Measurements from ENCODE around the gene AGR2.

AGR2 gene

GRCh38 chr7:16759840-16760239 lies 45.0 kb downstream of the AGR2 start:
- no peak for DNase-seq (ENCODE audit: low read depth)
- no peak overlapping the region for H3K4me3 ChIP-seq (ENCODE audit: control insufficient read depth, low read depth, low read length)
- TF ChIP-seq CTCF (IDR thresholded peaks at IDR 0.05; ENCODE audit: control insufficient read depth, insufficient read depth, low read depth, low read length, missing control alignments) = no peak

GRCh38 chr7:16758631-16759611 lies 45.9 kb downstream of the AGR2 start:
- TF ChIP-seq CTCF (IDR thresholded peaks at IDR 0.05; ENCODE audit: control insufficient read depth, insufficient read depth, low read depth, low read length, missing control alignments) = no peak

GRCh38 chr7:16758036-16758435 lies 46.8 kb downstream of the AGR2 start:
- no peak for TF ChIP-seq CTCF (IDR thresholded peaks at IDR 0.05; ENCODE audit: control insufficient read depth, insufficient read depth, low read depth, low read length, missing control alignments)
- H3K4me3 ChIP-seq (ENCODE audit: control insufficient read depth, low read depth, low read length) = no peak overlapping the region
- no peak for DNase-seq (ENCODE audit: low read depth)

More at GRCh38 chr7:16758631-16759611, 45.9 kb downstream of the AGR2 start:
- DNase-seq (ENCODE audit: low read depth) = no peak
- no peak overlapping the region for H3K4me3 ChIP-seq (ENCODE audit: control insufficient read depth, low read depth, low read length)

GRCh38 chr7:16755397-16755796 lies 49.4 kb downstream of the AGR2 start:
- TF ChIP-seq CTCF (IDR thresholded peaks at IDR 0.05; ENCODE audit: control insufficient read depth, insufficient read depth, low read depth, low read length, missing control alignments) = no peak
- H3K4me3 ChIP-seq (ENCODE audit: control insufficient read depth, low read depth, low read length) = no peak overlapping the region
- no peak for DNase-seq (ENCODE audit: low read depth)

- TF ChIP-seq CTCF (IDR thresholded peaks at IDR 0.05; ENCODE audit: control insufficient read depth, insufficient read depth, low read depth, low read length, missing control alignments) = no peak
- no peak overlapping the region for H3K4me3 ChIP-seq (ENCODE audit: control insufficient read depth, low read depth, low read length)
- no peak for DNase-seq (ENCODE audit: low read depth)
These were observed 49.9 kb downstream of the AGR2 start for GRCh38 chr7:16754856-16755317.

- DNase-seq (ENCODE audit: low read depth) = no peak
- H3K4me3 ChIP-seq (ENCODE audit: control insufficient read depth, low read depth, low read length) = peak overlapping the region; percentile 75
- no peak for TF ChIP-seq CTCF (IDR thresholded peaks at IDR 0.05; ENCODE audit: control insufficient read depth, insufficient read depth, low read depth, low read length, missing control alignments)
These were observed 50.6 kb downstream of the AGR2 start for GRCh38 chr7:16753932-16754855.
